Measurements from ENCODE around the gene FAM181A.

The FAM181A gene

GRCh38 chr14:93951635-93952540 lies 24.7 kb downstream of the FAM181A start:
- DNase-seq = no peak

GRCh38 chr14:93952829-93953228 lies 25.7 kb downstream of the FAM181A start:
- no peak for DNase-seq

- DNase-seq = no peak
Measured at GRCh38 chr14:93953263-93953662, 26.1 kb downstream of the FAM181A start.

GRCh38 chr14:93953739-93954515 lies 26.8 kb downstream of the FAM181A start:
- no peak for DNase-seq

- DNase-seq = no peak
Measured at GRCh38 chr14:93954516-93954830, 27.3 kb downstream of the FAM181A start.

- DNase-seq = no peak
Measured at GRCh38 chr14:93954900-93955849, 28.0 kb downstream of the FAM181A start.

GRCh38 chr14:93955850-93956481 lies 28.8 kb downstream of the FAM181A start:
- DNase-seq = no peak

GRCh38 chr14:93956514-93957332 lies 29.6 kb downstream of the FAM181A start:
- no peak for DNase-seq

- DNase-seq = no peak
Measured at GRCh38 chr14:93957333-93957710, 30.2 kb downstream of the FAM181A start.

GRCh38 chr14:93957751-93958566 lies 30.8 kb downstream of the FAM181A start:
- no peak for DNase-seq

- no peak for DNase-seq
Measured at GRCh38 chr14:93958567-93959238, 31.6 kb downstream of the FAM181A start.

- DNase-seq = peak; percentile 88
Measured at GRCh38 chr14:93959239-93960107, 32.3 kb downstream of the FAM181A start.

GRCh38 chr14:93960108-93960475 lies 32.9 kb downstream of the FAM181A start:
- DNase-seq = no peak

- DNase-seq = no peak
Measured at GRCh38 chr14:93960774-93961438, 33.8 kb downstream of the FAM181A start.

- no peak for DNase-seq
Measured at GRCh38 chr14:93961620-93962019, 34.5 kb downstream of the FAM181A start.

- no peak for DNase-seq
Measured at GRCh38 chr14:93962701-93963601, 35.8 kb downstream of the FAM181A start.

- DNase-seq = no peak
Measured at GRCh38 chr14:93963692-93964091, 36.5 kb downstream of the FAM181A start.

Data from fibroblast of skin of back (primary cell).